KOPT-K1 (cell line): Measurements from ENCODE around the gene IZUMO1.
"Not testable (repeated sequence)": the region's sequence is repeated elsewhere in the genome, so short reads cannot be mapped to it uniquely, and the experiment has no call there.

Experiments used
- H3K27ac ChIP-seq: fragments of 200-600 bp; sonication (generic); 2 replicates; pipeline ENCODE4 v1.5.1; 2016; ENCODE audit warnings: antibody characterized with exemption, mild to moderate bottlenecking, low read depth, low read length; ENCODE audit not compliant: poor library complexity, severe bottlenecking
- H3K36me3 ChIP-seq: fragments of 200-600 bp; sonication (generic); 2 replicates; pipeline ENCODE4 v1.5.1; 2017; ENCODE audit warnings: antibody characterized with exemption, mild to moderate bottlenecking, low read length, moderate library complexity; ENCODE audit not compliant: insufficient read depth
- H3K9me3 ChIP-seq: fragments of 200-600 bp; sonication (generic); 2 replicates; pipeline ENCODE4 v1.5.1; 2017; ENCODE audit warnings: antibody characterized with exemption, low read length, mild to moderate bottlenecking; ENCODE audit not compliant: insufficient read depth, poor library complexity, severe bottlenecking

Gene IZUMO1

GRCh38 chr19:48746738-48747575 is at the start of gene IZUMO1:
TSS of gene IZUMO1 (minus strand) at chr19:48746909. CDS start at chr19:48745859, 1,050 bp downstream.
- Histone ChIP-seq H3K27ac (no peak within 1 kb of the TSS), H3K9me3 (no peaks in the 10 kb centered on the region), H3K36me3 (no peaks in the 10 kb centered on the region)

- Histone ChIP-seq H3K27ac (no peak overlapping the region), H3K9me3 (no peaks in the 10 kb centered on the region), H3K36me3 (peaks cover 4% of the 10 kb centered on the region; the same call in 1 of the 2 replicates)
Measured at GRCh38 chr19:48795685-48796070, 49.0 kb upstream of the IZUMO1 start.

- H3K27ac ChIP-seq: no peak overlapping the region
- no peaks in the 10 kb centered on the region for H3K9me3 ChIP-seq
- H3K36me3 ChIP-seq: peaks cover 4% of the 10 kb centered on the region; the same call in 1 of the 2 replicates
Measured at GRCh38 chr19:48795055-48795684, 48.5 kb upstream of the IZUMO1 start.

GRCh38 chr19:48794291-48794690 is 47.6 kb upstream of the IZUMO1 start:
- H3K36me3 ChIP-seq: peaks cover 3% of the 10 kb centered on the region; the same call in 1 of the 2 replicates
- no peaks in the 10 kb centered on the region for H3K9me3 ChIP-seq
- no peak overlapping the region for H3K27ac ChIP-seq

- Histone ChIP-seq H3K36me3 (no peaks in the 10 kb centered on the region), H3K27ac (no peak overlapping the region), H3K9me3 (no peaks in the 10 kb centered on the region)
Measured at GRCh38 chr19:48793271-48793670, 46.6 kb upstream of the IZUMO1 start.

GRCh38 chr19:48787331-48787730 is 40.6 kb upstream of the IZUMO1 start:
- H3K9me3 ChIP-seq, H3K27ac ChIP-seq, H3K36me3 ChIP-seq: not testable (repeated sequence)

- not testable (repeated sequence) for H3K36me3 ChIP-seq, H3K27ac ChIP-seq, H3K9me3 ChIP-seq
Measured at GRCh38 chr19:48786422-48786821, 39.7 kb upstream of the IZUMO1 start.

- Histone ChIP-seq H3K9me3 (no peaks in the 10 kb centered on the region), H3K36me3 (no peaks in the 10 kb centered on the region), H3K27ac (no peak overlapping the region)
Measured at GRCh38 chr19:48784527-48784926, 37.8 kb upstream of the IZUMO1 start.

GRCh38 chr19:48780631-48781391 is 34.1 kb upstream of the IZUMO1 start:
- Histone ChIP-seq H3K36me3 (no peaks in the 10 kb centered on the region), H3K9me3 (no peaks in the 10 kb centered on the region), H3K27ac (no peak overlapping the region)

GRCh38 chr19:48779636-48780035 is 32.9 kb upstream of the IZUMO1 start:
- Histone ChIP-seq H3K9me3 (no peaks in the 10 kb centered on the region), H3K27ac (no peak overlapping the region), H3K36me3 (no peaks in the 10 kb centered on the region)

GRCh38 chr19:48777720-48778119 is 31.0 kb upstream of the IZUMO1 start:
- Histone ChIP-seq H3K9me3 (no peaks in the 10 kb centered on the region), H3K27ac (no peak overlapping the region), H3K36me3 (no peaks in the 10 kb centered on the region)

- H3K9me3 ChIP-seq: no peaks in the 10 kb centered on the region
- no peak overlapping the region for H3K27ac ChIP-seq
Measured at GRCh38 chr19:48777139-48777538, 30.4 kb upstream of the IZUMO1 start.

GRCh38 chr19:48772503-48772953 is 25.8 kb upstream of the IZUMO1 start:
- Histone ChIP-seq H3K36me3 (no peaks in the 10 kb centered on the region), H3K27ac (no peak overlapping the region), H3K9me3 (no peaks in the 10 kb centered on the region)

More at GRCh38 chr19:48777139-48777538, 30.4 kb upstream of the IZUMO1 start:
- no peaks in the 10 kb centered on the region for H3K36me3 ChIP-seq

GRCh38 chr19:48770734-48771472 is 24.2 kb upstream of the IZUMO1 start:
- Histone ChIP-seq H3K36me3 (no peaks in the 10 kb centered on the region), H3K9me3 (no peaks in the 10 kb centered on the region), H3K27ac (no peak overlapping the region)
